Breast epithelium (tissue), 3 donors: Measurements from ENCODE around the gene PRDM7.

ENCODE experiments used
- POLR2A ChIP-seq: fragments of 450-650 bp; IDR thresholded peaks from one replicate; pipeline ENCODE4 v1.6.1; 2016; ENCODE audit warnings: antibody characterized with exemption, mild to moderate bottlenecking, moderate library complexity
- TF ChIP-seq, protein P1 (sequence below), 3 donors: fragments of 450-650 bp; IDR thresholded peaks; one replicate each; pipeline ENCODE4 v1.5.1; 2016 to 2017; ENCODE audit warnings: antibody characterized with exemption in 3 of 3, mild to moderate bottlenecking in 3 of 3, moderate library complexity in 3 of 3

DNA sequence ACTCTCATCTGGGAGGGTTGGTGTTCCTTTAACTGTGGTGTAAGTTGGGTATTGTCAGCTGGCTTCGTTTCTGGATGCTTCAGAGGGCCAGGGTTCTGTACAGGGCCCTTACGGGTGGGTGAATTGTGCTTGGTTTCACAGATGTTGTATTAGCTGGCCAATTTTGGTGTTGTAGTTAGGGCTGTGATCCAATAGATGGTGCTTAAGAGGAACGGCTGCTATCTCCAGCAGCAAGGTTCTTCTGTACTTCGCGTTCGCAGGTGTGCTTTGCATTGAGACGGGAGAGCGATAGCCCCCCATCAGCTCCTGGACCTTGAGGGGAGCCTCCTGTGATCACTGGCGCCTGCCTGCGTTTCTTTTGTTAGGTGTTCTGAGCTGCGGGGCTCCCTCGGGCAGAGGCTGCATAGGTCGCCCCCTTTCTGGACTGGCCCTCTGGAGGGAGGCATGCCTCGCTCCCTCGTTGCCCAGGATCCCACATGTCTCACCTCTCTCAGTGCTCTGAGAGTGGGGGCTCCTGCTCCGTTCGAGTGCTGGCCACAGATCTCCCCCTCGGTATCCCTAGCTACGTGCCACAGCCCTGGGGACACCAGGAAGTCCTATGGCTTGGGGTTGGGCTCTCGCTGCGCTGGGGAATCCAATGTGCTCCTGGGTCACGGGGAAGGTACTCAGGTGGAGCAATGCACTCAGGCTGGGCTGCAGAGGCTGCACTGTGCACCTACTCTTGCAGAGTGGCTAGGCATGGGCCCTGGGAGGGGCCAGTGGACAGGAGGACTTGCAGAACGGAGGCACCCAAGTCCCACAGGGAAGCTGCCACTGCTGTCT lies 837 bp upstream of the PRDM7 start:
- TF ChIP-seq, protein P1, sequence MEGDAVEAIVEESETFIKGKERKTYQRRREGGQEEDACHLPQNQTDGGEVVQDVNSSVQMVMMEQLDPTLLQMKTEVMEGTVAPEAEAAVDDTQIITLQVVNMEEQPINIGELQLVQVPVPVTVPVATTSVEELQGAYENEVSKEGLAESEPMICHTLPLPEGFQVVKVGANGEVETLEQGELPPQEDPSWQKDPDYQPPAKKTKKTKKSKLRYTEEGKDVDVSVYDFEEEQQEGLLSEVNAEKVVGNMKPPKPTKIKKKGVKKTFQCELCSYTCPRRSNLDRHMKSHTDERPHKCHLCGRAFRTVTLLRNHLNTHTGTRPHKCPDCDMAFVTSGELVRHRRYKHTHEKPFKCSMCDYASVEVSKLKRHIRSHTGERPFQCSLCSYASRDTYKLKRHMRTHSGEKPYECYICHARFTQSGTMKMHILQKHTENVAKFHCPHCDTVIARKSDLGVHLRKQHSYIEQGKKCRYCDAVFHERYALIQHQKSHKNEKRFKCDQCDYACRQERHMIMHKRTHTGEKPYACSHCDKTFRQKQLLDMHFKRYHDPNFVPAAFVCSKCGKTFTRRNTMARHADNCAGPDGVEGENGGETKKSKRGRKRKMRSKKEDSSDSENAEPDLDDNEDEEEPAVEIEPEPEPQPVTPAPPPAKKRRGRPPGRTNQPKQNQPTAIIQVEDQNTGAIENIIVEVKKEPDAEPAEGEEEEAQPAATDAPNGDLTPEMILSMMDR (IDR thresholded peaks at IDR 0.05) = no peak
- no peak for TF ChIP-seq POLR2A
